ENCODE results near the gene TACC2.

The TACC2 gene

GRCh38 chr10:122249303-122249850 lies 260.4 kb downstream of the TACC2 start:
- H3K4me3 ChIP-seq (ENCODE audit: low read depth, low read length) = no peak overlapping the region
- no peak for TF ChIP-seq CTCF (IDR thresholded peaks at IDR 0.05; ENCODE audit: control insufficient read depth, extremely low read depth, insufficient read depth)
- DNase-seq (ENCODE audit: low read depth) = no peak

- no peak for TF ChIP-seq CTCF (IDR thresholded peaks at IDR 0.05; ENCODE audit: control insufficient read depth, extremely low read depth, insufficient read depth)
- DNase-seq (ENCODE audit: low read depth) = no peak
- no peak overlapping the region for H3K4me3 ChIP-seq (ENCODE audit: low read depth, low read length)
Observed at GRCh38 chr10:122249991-122250750, 261.2 kb downstream of the TACC2 start.

GRCh38 chr10:122251459-122252255 lies 262.7 kb downstream of the TACC2 start:
- DNase-seq (ENCODE audit: low read depth) = no peak
- no peak overlapping the region for H3K4me3 ChIP-seq (ENCODE audit: low read depth, low read length)
- TF ChIP-seq CTCF (IDR thresholded peaks at IDR 0.05; ENCODE audit: control insufficient read depth, extremely low read depth, insufficient read depth) = no peak

GRCh38 chr10:122252805-122253204 lies 263.8 kb downstream of the TACC2 start:
- no peak for DNase-seq (ENCODE audit: low read depth)
- H3K4me3 ChIP-seq (ENCODE audit: low read depth, low read length) = no peak overlapping the region
- no peak for TF ChIP-seq CTCF (IDR thresholded peaks at IDR 0.05; ENCODE audit: control insufficient read depth, extremely low read depth, insufficient read depth)

- no peak for DNase-seq (ENCODE audit: low read depth)
- no peak for TF ChIP-seq CTCF (IDR thresholded peaks at IDR 0.05; ENCODE audit: control insufficient read depth, extremely low read depth, insufficient read depth)
- no peak overlapping the region for H3K4me3 ChIP-seq (ENCODE audit: low read depth, low read length)
Observed at GRCh38 chr10:122253605-122254004, 264.6 kb downstream of the TACC2 start.

GRCh38 chr10:122254831-122255230 lies 265.9 kb downstream of the TACC2 start:
- H3K4me3 ChIP-seq (ENCODE audit: low read depth, low read length) = no peak overlapping the region
- TF ChIP-seq CTCF (IDR thresholded peaks at IDR 0.05; ENCODE audit: control insufficient read depth, extremely low read depth, insufficient read depth) = no peak
- no peak for DNase-seq (ENCODE audit: low read depth)

Data from LNCaP clone FGC (cell line).